HG02970 (cell line): ENCODE measurements around the gene RRP1B.
"Not testable (repeated sequence)": the region's sequence is repeated elsewhere in the genome, so short reads cannot be mapped to it uniquely, and the experiment has no call there.

ENCODE experiments used
- ATAC-seq: cut with Tn5 transposase; IDR thresholded peaks from one replicate; pipeline ENCODE4 v1.9.1; 2021; ENCODE audit warnings: mild to moderate bottlenecking, moderate library complexity, moderate number of reproducible peaks; ENCODE audit not compliant: unreplicated experiment, low FRiP score

The RRP1B gene

DNA sequence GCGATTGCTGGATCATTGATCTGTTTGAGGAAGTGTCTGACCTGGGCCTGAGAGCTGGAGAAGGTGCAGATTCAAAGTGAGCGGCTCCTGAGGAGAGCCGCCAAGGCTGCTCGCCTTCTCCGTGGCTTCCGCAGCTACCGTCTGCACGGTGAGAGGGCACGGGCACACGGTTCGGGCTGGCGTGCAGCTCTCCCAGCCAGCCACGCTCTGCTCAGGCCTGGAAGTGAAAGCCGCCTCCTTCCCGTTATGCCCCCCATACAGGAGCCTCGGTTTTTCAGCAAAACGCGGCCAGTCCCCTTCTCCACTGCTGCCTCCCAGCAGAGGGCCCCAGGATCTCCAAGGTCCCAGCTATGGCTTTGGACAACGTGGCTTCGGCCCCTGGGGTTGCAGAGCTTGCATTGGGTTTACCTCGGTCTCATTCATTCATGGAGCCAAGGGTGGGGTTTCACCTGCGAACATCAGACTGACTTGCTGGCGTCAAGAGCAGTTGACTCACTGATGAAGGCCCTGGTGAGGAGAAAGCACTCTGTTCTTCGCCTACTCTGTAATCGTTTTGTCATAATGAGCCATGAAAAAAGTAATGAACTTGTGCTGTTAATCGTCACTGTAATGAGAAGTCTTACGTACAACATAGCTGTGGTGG, 35.2 kb downstream of the RRP1B start:
- ATAC-seq, result no peak

DNA sequence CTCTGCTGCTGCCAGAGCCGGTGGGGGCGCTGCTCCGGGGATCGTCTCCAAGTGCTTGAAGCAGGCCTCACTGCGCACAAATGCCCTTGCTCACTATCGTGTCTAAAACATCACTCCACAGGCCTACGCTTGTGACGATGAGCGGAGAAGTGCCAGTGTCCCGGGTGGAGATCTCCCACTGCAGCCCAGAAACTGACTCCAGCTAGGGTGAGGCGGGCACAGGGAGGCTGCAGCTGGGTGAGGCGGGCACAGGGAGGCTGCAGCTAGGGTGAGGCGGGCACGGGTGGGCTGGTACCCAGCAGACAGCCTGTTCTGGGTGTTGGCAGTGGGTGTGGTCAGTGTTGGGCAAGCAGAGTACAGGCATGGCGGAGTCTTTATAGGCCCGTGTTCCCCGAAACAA, 36.9 kb downstream of the RRP1B start:
- no peak for ATAC-seq

DNA sequence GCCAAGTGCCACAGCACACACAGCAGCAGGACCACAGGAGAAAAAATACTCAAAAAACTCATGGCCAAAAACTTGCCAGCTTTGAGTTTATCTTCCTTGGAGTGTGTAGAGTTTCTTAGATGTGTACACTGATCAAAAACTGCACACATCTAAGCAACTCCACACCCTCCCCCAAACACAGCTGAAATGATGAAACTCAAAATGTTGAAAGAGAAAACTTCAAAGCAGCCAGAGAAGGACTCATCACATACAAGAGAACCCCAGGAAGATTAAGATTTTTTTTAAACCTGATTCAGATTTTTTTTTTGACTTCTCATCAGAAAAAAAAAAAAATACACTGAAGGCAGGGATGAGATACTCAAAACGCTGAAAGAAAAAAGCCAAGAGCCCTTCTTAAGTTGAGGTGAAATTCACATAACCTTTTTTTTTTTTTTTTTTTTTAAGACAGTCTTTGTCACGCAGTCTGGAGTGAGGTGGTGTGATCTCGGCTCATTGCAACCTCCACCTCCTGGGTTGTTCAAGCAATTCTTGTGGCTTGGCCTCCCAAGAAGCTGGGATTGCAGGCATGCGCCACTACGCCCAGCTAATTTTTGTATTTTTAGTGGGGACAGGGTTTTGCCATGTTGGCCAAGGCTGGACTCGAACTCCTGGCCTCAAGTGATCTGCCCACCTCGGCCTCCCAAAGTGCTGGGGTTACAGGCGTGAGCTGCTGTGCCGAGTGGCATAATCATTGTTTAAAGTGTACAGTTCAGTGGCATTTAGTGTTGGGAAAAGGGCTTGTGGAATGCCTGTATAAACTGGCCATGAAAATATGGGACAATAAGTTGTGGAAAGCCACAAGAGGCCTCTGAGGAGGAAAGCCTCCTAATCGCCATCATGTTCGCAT, 38.6 kb downstream of the RRP1B start:
- ATAC-seq, result no peak

DNA sequence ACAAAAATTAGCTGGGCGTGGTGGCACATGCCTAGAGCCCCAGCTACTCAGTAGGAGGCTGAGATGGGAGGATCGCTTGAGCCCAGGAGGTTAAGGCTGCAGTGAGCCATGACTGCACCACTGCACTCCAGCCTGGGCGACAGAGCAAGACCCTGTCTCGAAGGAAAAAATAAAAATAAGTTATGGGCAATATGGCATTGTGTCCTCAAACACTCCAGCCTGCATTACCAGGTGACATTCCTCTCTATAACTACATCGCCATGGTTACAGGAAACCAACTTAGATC, 40.1 kb downstream of the RRP1B start:
- not testable (repeated sequence) for ATAC-seq

DNA sequence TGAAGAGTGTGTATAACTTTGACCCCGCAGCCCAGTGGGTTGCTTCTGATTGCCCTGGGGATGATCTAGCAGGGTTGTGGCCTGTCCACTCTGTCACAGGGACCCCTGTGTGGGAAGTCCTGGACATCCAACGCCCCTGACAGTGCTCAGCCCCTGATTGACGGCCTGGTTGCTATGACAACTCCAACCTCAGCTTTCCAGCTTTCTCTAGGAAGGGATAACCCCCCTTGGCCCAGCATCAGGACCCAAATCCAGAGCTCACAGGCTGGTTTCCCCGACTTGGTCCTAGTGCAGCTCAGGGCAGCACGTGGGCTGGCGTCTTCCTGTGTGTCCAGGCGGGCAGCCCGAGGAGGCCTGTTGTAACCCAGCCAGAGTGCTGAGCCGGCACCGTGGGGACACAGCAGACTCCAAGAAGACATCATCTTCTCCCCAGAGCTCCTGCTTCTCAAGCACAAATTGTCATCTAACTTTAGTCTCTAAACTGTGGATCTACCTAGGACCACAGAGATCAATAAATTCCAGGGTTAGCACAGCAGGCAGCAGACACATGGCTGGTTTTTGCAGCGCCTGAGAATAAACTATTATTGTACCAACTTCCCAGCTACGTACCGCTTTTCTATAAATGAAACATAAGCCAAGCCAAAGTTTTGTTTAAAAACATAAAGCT, 40.7 kb downstream of the RRP1B start:
- ATAC-seq, result no peak

DNA sequence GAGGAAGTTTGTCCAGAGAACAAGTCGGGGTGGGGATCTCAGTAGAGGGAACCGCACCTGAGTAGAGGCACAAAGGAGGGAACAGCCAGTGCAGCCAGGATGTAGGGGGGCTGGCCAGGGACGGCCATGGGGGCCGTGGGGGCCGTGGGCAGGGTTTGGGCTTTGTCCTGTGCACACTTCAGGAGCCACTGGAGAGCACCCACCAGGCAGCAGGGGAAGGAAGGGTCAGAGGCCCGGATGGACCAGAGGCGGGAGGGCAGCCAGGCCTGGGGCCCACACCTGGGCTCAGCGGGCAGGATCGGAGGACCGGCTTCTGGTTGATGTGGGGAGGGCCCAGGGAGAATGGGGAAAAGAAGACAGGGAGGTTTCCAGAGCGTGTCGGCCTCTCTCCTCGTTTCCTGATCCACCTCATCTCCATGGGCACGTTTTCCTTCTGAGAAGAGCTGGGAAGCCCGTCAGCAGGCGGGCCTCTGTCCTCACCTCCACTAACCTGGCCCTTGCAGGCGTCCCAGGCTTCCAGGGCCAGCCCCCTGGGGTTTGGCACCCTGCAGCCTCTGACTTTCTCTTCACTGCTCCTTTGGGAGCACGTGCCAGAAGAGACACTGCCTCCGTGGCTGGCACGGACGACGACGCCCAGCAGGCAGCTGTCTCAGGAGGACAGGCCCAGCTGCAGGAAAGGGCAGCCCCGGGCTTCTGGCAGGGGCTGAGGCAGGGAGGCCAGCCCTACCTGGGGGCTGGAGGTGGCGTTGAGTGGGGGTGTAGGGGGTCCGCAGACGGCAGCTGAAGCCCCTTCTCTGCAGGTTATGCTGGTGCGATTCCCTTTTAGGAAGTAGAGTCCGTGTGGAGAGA, 42.8 kb downstream of the RRP1B start:
- no peak for ATAC-seq

DNA sequence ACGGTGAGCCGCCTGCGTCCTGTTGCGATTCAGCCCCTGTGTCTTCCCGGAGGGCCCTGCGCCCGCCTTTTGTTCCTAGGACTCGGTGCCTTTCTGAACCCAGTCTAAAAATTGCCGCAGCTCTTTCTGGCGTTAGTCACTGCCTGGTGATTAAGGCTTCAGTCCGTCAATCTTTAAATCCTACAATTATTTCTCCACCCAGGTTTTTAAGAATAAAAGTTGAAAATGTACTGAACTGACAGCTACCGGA, 43.4 kb downstream of the RRP1B start:
- ATAC-seq, result no peak

DNA sequence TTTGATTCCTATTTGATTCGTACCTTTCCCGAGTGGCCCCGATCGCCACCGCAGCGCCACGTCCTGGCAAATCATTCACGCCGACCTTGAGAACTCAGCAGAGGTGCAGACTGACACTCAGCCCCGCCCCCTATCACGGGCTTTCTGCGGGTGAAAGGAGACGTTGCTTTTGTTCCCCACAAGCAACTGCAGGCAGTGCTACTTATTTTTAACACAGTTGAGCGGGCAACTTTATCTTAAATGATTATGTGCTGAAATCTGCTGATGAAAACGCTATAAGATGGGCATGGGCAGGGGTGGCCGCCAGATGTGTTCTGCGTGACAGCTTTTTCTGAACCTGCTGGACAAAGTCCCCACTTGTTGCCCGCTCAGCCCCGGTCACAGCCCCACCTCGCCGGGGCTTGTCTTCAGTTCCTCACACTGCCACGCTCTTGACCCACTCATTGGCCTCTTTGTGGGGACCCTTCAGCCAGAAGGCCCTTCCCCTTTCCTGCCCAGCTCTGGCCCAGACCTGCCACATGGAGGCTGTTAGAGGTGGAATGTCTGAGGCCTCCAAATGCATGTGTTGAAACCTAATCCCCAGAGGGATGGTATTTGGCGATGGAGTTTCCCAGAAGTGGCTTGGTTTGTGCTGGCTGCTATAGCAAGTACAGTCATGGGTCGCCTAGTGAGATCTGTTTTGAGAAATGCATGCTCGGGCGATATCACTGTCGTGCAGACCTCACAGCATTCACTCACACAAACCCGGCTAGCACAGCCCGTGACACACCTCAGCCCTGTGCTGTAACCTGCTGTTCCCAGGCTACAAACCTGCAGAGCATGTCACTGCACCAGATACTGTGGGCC, 43.9 kb downstream of the RRP1B start:
- ATAC-seq, result no peak

DNA sequence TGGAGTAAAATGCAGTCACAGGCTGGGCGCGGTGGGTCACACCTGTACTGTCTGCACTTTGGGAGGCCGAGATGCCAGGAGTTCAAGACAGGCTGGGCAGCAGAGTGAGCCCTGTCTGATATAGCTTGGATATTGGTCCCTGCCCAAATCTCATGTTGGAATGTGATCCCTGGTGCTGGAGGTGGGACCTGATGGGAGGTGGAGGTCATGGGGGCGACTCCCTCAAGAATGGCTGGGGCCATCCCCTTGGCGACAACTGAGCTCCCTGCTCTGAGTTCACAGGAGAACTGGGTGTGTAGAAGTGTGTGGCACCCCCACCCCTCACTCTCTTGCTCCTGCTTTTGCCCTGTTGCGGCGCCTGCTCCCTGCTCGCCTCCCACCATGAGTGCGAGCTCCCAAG, 48.1 kb downstream of the RRP1B start:
- ATAC-seq, result no peak

DNA sequence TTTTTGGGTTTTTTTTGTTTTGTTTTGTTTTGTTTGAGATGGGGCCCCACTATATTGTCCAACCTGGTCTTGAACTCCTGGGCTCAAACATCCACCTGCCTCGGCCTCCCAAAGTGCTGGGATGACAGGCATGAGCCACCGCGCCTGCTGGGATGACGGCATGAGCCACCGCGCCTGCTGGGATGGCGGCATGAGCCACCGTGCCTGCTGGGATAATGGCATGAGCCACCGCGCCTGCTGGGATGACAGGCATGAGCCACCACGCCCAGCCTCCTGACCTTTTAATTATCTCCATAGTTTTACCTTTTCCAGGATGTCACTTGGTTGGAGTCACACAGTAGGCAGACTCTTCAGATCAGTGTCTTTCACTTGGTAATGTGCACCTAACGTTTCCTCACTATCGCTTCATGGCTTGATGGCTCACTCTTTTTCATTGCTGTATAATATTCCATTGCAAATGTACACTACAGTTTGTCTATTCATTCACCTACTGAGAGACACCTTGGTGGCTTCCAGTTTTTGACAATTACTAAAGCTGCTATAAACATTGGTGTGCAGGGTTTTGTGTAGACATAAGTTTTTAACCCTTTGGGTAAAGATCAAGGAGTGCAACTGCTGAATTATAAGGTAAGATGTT, 49.5 kb downstream of the RRP1B start:
- no peak for ATAC-seq

DNA sequence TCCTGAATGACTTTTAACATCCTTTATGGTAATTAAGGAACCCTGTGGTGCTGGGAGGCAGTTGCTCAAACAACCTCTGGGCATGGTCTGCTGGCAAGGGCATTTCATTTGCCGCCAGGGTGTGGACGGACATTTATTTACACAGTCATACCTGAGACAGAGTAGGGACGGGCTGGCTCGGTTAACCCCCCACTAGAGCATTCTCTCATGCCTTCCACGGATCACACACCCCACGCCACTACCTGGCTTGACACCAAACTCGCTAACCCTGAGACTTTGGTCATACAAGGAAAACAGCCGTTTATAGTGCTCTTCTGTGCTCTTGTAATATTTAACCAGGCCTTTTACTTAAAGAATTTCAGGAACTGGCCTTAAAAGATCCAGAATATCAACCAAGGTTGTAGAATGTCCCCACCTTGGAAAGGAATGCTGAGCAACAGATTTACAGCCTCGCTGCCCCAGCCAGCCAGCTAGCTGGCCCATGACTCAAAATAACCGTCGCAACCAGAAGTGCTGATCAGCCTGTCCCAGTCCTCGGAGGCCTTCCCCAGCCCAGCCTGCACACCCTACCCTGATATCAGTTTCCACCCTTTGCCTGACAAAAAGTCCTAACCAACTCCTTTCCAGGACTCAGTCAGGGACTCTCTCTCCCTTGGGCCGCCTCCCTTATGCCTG, 53.0 kb downstream of the RRP1B start:
- ATAC-seq, result no peak

DNA sequence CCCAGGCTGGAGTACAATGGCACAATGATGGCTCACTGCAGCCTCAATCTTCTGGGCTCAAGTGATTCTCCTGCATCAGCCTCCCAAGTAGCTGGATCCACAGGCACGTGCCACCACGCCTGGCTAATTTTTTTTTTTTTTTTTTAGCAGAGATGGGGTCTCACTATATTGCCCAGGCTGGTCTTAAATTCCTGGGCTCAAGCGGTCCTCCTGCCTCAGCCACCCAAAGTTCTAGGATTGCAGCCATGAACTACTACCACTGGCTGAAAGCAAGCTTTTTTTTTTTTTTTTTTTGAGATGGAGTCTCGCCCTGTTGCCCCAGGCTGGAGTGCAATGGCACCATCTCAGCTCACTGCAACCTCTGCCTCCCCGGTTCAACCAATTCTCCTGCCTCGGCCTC, 53.8 kb downstream of the RRP1B start:
- ATAC-seq, result not testable (repeated sequence)

DNA sequence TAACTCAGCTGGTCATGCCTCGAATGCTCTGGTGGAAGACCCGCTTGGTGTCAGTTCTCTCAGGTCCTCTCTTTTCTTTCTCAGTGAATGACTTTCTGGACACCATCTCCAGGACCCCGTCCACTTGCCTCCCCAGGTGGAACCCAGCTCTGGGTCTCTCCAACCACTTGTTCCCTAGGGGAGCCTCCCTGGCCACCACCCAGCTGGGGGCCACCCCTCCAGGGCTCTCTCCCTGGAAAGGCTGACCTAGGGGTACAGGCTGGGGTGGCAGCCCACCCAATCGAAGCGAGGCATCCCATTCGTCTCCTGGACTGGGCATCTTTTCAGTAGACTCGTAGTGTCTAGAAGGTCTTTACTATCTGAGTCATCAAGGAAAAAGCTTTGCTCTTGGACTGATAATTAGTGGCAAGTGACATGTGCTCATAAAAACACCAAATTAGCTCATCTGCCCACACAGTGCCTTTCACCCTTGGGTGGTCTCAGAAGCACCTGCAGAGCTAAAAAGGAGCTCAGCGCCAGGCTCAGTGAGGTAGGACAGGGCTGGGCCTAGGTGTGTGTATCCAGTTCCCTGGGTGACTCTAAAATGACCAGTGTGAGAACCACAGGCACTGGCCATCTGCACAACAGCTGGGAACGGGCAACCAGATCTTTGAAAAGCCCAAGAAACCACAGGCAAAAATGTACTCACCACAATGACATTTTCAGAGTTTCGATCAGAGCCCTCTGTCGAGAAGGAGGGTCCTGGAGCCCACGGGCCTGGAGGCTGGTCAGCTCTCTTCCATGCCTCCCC, 57.2 kb downstream of the RRP1B start:
- ATAC-seq, result no peak

DNA sequence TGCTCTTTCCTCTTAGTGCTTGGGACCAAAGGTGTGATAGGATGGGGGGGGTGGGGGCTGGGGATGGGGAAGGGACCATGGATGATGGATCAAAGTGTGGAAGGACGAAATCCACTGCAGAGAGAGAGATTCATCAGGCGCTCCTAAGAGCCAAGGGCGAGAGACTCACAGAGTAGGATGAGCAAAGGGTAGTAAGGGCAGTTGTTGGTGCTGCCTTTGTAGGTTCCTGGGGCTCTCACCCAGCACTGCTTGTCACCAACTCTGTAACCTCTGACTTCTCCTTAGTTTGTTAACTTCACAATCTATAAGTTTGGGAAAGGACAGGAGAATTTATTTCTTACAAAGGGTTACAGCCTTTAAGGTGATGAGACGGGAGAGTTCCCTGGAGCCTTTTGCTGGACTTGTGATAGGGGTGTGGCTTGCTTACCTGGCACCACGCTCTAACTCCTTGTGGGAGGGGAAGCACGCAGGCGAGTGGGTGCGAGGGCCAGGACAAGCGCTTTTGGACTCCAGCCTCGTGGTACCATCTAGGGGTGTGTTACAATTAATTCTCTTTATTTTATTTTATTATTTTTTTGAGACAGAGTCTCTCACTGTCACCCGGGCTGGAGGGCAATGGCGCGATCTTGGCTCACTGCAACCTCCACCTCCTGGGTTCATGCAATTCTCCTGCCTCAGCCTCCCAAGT, 58.0 kb downstream of the RRP1B start:
- no peak for ATAC-seq

DNA sequence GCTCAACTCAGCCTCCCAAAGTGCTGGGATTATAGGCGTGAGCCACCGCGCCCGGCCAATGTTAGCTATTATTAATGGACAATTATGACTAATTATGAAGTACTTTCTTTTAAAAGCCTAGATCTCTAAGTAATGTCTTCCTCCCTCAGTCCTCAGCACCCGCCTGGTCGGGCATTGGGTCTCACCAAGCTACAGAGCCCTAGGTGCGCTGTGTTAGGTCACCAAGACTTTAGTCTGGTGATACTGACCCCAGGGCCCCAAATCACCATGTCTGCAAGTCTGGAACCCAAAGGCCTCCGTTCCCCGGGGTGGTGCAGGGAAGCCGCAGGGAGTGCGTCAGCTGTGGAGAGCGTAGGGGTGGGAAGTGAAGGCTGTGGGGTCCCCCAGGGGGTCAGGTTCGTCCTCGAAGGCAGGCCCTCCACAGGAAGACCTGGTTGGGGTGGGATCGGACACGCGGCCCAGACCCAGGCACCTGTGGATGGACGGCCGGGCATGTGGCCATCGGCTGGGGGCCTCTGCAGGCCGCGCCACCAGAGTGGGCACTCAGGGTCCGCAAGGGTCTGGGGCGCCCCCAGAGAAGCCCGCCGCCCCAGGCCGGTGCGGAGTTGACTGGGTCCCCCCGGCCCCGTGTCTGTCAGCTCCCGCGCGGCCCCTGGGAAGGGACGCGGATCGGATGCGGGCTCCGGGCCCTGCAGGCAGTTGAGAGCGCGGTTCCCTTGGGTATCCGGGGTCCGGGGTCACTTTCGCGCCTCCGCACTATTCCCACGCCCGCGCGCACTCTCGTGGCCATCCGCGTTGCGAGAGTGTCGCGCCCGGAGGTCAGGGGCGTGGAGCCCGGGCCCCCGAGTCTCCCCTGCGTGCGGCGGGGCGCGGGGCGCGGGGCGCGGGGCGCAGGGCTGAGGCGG, 58.9 kb downstream of the RRP1B start:
- ATAC-seq, result no peak

DNA sequence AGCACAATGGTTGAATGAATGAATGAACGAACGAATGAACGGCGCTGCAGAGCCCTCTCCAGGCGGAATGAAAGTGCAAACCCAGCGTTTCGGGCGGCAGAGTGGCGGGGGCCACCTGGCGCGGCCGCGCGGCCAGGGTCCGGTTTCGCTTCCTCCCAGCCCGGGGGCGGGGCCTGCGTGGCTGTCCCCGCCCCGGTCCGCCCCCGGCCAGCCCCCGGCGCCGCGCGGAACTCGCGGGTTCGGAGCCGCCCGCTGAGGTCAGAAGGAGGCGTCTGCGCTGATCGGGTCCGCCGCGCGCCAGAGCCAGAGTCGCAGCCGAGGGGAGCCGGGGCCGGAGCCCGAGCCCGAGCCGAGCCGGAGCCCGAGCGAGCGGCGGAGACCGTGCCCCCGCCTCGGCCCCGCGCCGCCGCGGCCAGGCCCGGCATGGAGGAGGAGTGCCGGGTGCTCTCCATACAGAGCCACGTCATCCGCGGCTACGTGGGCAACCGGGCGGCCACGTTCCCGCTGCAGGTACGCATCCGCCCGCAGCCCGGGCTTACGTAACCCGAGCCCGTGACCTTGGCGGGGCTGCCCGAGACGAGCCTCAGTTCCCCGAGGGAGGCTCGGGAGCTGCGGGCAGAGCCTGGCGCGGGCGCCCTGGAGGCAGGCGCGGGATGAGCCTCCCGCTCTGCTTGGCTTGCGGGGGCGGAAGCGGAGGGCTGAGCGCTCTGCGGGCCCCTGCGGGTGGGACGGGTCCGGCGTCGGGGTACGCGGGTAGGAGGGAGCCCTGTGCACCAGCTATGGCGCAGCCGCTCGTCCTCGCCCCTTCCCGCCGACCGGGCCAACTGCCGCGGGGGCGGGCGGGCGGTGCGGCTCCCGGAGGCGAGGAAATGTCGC, 59.8 kb downstream of the RRP1B start, which contains the start of gene PDXK:
PDXK (plus strand) TSS at position 258 of the 876 bp plus-strand sequence; CDS start at position 424, 166 bp downstream.
- peak; percentile 65 for ATAC-seq
